Tibial nerve (tissue), 4 donors: Measurements from ENCODE around the gene HPGDS. TPM values are rescaled to one million over a fixed set of nuclear protein-coding genes. Genes with fewer than 3 reads are reported as not detected.
"Not testable (repeated sequence)": the region's sequence is repeated elsewhere in the genome, so short reads cannot be mapped to it uniquely, and the experiment has no call there.

Source experiments
- DNase-seq, 2 donors: peaks; one replicate each; pipeline ENCODE4 v3.0.0-alpha.2; 2019; ENCODE audit warnings: low spot score in 2 of 2
- H3K27ac ChIP-seq, 4 donors: fragments of 200-600 bp; sonication (generic) in 3 of 4; one replicate each; pipeline ENCODE4 v1.5.1; 2017 to 2019; ENCODE audit warnings: mild to moderate bottlenecking in 1 of 4
- H3K27me3 ChIP-seq, 2 donors: fragments of 200-600 bp; sonication (generic) in 1 of 2; one replicate each; pipeline versions ENCODE4 v1.5.1 to v1.6.0; 2017 to 2019
- H3K36me3 ChIP-seq, 3 donors: fragments of 200-600 bp; sonication (generic); one replicate each; pipeline ENCODE4 v1.5.1; 2018 to 2019
- H3K4me1 ChIP-seq, 4 donors: fragments of 200-600 bp; sonication (generic) in 3 of 4; one replicate each; pipeline ENCODE4 v1.5.1; 2017 to 2019
- H3K4me3 ChIP-seq, 4 donors: fragments of 200-600 bp; sonication (generic) in 3 of 4; one replicate each; pipeline ENCODE4 v1.5.1; 2017 to 2019; ENCODE audit warnings: mild to moderate bottlenecking in 1 of 4, moderate library complexity in 1 of 4
- H3K9me3 ChIP-seq, 4 donors: fragments of 200-600 bp; sonication (generic) in 3 of 4; one replicate each; pipeline ENCODE4 v1.5.1; 2017 to 2019
- EP300 ChIP-seq, 2 donors: sonication (generic); formaldehyde crosslinking; IDR thresholded peaks; one replicate each; pipeline ENCODE4 v1.6.1; 2017; ENCODE audit warnings: antibody characterized with exemption in 2 of 2, mild to moderate bottlenecking in 1 of 2
- POLR2A ChIP-seq, 2 donors: fragments of 450-650 bp; IDR thresholded peaks; one replicate each; pipeline ENCODE4 v1.6.1; 2017; ENCODE audit warnings: antibody characterized with exemption in 2 of 2, mild to moderate bottlenecking in 2 of 2, moderate library complexity in 2 of 2
- whole genome bisulfite sequencing, 2 donors: methylation state at CpG; one replicate each; pipeline ENCODE4 v1.1.5; 2018; 5-methylcytosine and 5-hydroxymethylcytosine counted together
- total RNA-seq, 4 donors: library from RNA; depleted of rRNA; stranded (reverse); fragments of >200 nt; gene quantifications; one replicate each; pipeline ENCODE4 v1.1.0, GENCODE V29; 2016
- TF ChIP-seq, protein P1 (sequence below), 5 experiments: fragments of 200-600 bp in 3 of 5; fragments of 450-650 bp in 2 of 5; sonication (generic) in 3 of 5; IDR thresholded peaks; one replicate each; pipeline ENCODE4 v1.5.1; 2016 to 2019; ENCODE audit warnings: antibody characterized with exemption in 5 of 5, mild to moderate bottlenecking in 3 of 5, moderate library complexity in 2 of 5

HPGDS gene
- total RNA-seq, 4 donors from 2014 or later: 1.1 to 3.6 (median 1.8) TPM; not detected in 1

DNA sequence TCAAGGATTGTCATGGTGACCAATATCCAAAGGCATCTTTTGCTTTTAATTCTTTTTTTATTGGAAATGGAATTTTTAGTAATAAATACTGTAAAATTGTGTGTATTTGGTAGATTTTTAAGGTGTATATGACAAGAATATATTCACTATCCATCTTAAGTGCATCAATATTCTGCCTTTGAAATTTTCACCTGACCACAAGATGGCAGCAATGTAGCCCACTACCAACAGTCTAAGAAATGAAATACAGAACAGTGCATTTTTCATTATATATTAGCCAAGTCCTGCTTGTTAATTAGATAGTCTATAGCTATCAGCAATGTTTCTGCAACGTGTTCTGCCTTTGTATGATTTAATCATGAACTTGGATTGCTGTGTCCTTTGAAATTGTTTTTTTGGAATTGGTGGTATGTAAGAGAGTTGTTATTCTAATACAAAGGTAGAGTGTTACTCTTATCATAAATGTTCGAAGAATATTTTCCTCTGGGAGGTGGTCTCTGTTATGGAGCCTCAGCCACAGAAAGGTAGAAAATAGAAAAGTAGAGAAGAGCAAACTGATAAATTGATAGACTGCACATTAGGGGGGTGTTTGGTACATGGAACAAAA lies 38.2 kb downstream of the HPGDS start:
- WGBS, 2 donors: 50 to 51% methylated on average over 2 of the region's 2 CpGs

DNA sequence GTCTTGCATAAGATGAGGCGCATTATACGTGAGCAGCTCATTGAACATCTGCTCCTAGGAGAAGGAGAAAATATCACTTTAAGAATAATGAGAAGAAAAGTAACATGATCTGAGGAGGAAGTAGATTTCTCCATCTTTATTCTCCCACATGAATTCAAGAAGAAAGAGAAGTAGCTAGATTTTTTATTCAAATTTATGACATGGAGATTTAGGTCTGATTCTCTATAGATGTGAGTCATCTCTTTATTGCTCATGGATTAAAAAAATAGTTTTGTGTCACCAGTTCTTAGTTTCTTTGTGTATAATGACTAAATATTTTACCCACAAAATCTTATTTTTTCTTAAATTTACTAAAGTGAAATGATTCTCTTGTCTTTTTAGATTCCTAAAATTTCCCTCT lies 40.4 kb downstream of the HPGDS start:
- Histone ChIP-seq H3K4me3 (no peak overlapping the region), H3K27ac (no peak overlapping the region), H3K9me3 (no peaks in the 10 kb centered on the region), H3K27me3 (no peaks in the 10 kb centered on the region), H3K4me1 (peaks cover 0 to 25% (median 0%) of the 10 kb centered on the region in 4 donors), H3K36me3 (no peaks in the 10 kb centered on the region)
- DNase-seq: no peak
- WGBS, 2 donors: 95 to 96% methylated on average over 2 of the region's 2 CpGs
- TF ChIP-seq EP300 (IDR thresholded peaks at IDR 0.05) (no peak), POLR2A (IDR thresholded peaks at IDR 0.05) (no peak)
- TF ChIP-seq, protein P1, sequence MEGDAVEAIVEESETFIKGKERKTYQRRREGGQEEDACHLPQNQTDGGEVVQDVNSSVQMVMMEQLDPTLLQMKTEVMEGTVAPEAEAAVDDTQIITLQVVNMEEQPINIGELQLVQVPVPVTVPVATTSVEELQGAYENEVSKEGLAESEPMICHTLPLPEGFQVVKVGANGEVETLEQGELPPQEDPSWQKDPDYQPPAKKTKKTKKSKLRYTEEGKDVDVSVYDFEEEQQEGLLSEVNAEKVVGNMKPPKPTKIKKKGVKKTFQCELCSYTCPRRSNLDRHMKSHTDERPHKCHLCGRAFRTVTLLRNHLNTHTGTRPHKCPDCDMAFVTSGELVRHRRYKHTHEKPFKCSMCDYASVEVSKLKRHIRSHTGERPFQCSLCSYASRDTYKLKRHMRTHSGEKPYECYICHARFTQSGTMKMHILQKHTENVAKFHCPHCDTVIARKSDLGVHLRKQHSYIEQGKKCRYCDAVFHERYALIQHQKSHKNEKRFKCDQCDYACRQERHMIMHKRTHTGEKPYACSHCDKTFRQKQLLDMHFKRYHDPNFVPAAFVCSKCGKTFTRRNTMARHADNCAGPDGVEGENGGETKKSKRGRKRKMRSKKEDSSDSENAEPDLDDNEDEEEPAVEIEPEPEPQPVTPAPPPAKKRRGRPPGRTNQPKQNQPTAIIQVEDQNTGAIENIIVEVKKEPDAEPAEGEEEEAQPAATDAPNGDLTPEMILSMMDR (IDR thresholded peaks at IDR 0.05): no peak

More for the DNA sequence above, 38.2 kb downstream of the HPGDS start:
- no peak for TF ChIP-seq POLR2A (IDR thresholded peaks at IDR 0.05)
- TF ChIP-seq, protein P1 (IDR thresholded peaks at IDR 0.05): peak; percentile 36 to 53 (median 51)
- Histone ChIP-seq H3K27me3 (no peaks in the 10 kb centered on the region), H3K36me3 (no peaks in the 10 kb centered on the region), H3K4me3 (no peak overlapping the region), H3K9me3 (no peaks in the 10 kb centered on the region), H3K27ac (no peak overlapping the region), H3K4me1 (peaks cover 0 to 37% (median 2%) of the 10 kb centered on the region in 4 donors)
- peak in 1 of 2 donors; percentile 68 for DNase-seq

DNA sequence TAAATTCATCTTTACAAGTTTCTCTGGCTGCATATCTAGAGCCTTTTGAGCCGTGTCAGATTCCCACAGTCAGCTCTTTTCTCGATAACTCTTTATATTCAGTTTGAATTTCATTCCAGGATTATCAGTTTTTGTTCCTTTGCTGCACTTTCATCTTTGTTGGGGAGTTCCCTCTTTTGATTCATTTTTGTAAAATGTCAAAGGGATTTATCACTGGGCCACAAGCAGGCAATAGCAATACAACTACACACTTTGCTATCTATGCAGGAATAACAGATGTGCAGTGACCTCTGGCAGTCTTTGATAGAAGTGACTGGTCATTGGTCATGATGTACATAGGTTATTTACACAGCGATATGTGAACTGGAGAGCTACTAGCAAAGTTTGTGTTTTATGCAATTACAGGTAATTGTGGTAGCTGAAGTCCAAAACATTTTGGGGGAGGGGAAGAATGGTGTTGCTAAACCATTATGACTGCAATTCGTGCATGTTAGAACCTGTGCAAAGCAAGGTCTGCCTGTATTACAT lies 43.8 kb downstream of the HPGDS start:
- Histone ChIP-seq H3K4me1 (no peaks in the 10 kb centered on the region), H3K36me3 (no peaks in the 10 kb centered on the region), H3K4me3 (no peak overlapping the region), H3K27me3 (no peaks in the 10 kb centered on the region), H3K27ac (no peak overlapping the region), H3K9me3 (no peaks in the 10 kb centered on the region)
- 61 to 67% methylated on average over 4 of the region's 4 CpGs for WGBS, 2 donors
- TF ChIP-seq POLR2A (IDR thresholded peaks at IDR 0.05): no peak
- TF ChIP-seq EP300 (IDR thresholded peaks at IDR 0.05): no peak
- TF ChIP-seq, protein P1 (IDR thresholded peaks at IDR 0.05): no peak
- DNase-seq: no peak

DNA sequence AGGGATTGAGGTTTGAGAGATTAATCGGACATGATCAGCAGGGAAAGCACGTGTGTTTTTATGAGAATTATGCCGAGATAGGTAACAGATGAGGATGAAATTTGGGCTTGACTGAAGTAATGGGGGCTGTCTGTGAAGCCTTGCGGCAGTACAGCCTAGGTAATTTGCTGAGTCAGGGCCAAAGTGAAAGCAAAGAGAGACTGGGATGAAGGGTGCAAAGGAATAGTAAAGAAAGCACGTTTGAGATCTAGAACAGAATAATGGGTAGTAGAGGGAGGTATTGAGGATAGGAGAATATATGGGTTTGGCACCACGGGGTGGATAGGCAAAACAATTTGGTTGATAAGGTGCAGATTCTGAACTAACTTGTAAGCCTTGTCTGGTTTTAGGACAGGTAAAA lies 47.2 kb downstream of the HPGDS start:
- 75 to 82% methylated on average over 6 of the region's 6 CpGs for WGBS, 2 donors
- not testable (repeated sequence) for H3K9me3 ChIP-seq, DNase-seq, H3K4me3 ChIP-seq, H3K27me3 ChIP-seq, H3K27ac ChIP-seq, H3K4me1 ChIP-seq
- H3K36me3 ChIP-seq: peaks cover 0 to 16% (median 0%) of the 10 kb centered on the region in 3 donors

DNA sequence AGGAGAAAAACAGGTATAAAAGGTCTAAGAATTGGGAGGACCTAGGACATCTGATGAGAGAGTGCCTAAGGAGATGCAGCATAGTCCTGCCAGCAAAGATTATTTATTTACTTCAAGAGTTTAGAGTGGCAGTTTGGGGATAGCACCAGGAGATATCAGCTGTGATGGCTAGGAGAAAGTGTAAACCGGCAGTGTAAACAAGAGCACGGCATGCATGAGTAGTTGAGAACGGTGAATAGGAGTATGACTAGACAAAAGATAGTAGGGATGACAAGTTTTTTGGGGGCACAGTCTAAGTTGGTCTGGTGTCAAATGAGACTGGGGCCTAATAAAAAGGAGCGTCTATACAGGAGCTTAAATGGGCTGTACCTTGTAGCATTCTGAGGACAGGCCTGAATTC lies 48.7 kb downstream of the HPGDS start:
- not testable (repeated sequence) for H3K9me3 ChIP-seq, H3K4me1 ChIP-seq, DNase-seq, H3K27me3 ChIP-seq, H3K4me3 ChIP-seq, H3K27ac ChIP-seq
- peaks cover 0 to 28% (median 0%) of the 10 kb centered on the region in 3 donors for H3K36me3 ChIP-seq
- 91 to 92% methylated on average over 4 of the region's 4 CpGs for WGBS, 2 donors

DNA sequence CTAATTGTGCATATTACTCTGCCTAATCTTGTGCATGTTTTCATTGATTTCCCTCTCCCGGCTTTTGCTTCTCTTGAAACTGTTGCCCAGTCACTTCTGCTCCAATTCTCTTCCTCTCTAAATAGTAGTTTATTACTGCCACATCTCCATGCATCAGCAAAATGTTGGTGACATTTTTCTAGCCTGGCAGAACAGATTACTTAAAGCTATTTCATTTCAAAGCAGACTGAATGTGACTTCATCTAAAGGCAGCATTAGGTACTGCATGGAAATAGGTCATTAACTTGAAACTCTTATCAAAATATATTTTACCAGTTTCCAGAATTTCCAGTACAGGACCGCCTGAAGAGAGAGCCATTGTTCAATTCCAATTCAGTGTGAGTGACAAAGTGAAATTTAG lies 52.4 kb downstream of the HPGDS start:
- H3K4me1 ChIP-seq: no peaks in the 10 kb centered on the region
- DNase-seq: no peak
- TF ChIP-seq POLR2A (IDR thresholded peaks at IDR 0.05) (no peak), EP300 (IDR thresholded peaks at IDR 0.05) (no peak)
- TF ChIP-seq, protein P1 (IDR thresholded peaks at IDR 0.05): no peak
- no peak overlapping the region for H3K4me3 ChIP-seq
- no peaks in the 10 kb centered on the region for H3K27me3 ChIP-seq
- whole genome bisulfite sequencing, 2 donors: 68 to 78% methylated on average over 2 of the region's 2 CpGs
- no peak overlapping the region for H3K27ac ChIP-seq
- H3K36me3 ChIP-seq: peaks cover 0 to 62% (median 0%) of the 10 kb centered on the region in 3 donors
- no peaks in the 10 kb centered on the region for H3K9me3 ChIP-seq
